HG02798 (cell line): ENCODE measurements around the gene RIPOR3.

Source experiments
- ATAC-seq: cut with Tn5 transposase; IDR thresholded peaks from one replicate; pipeline ENCODE4 v1.9.1; 2021; ENCODE audit warnings: mild to moderate bottlenecking; ENCODE audit not compliant: unreplicated experiment, poor library complexity

RIPOR3 gene

DNA sequence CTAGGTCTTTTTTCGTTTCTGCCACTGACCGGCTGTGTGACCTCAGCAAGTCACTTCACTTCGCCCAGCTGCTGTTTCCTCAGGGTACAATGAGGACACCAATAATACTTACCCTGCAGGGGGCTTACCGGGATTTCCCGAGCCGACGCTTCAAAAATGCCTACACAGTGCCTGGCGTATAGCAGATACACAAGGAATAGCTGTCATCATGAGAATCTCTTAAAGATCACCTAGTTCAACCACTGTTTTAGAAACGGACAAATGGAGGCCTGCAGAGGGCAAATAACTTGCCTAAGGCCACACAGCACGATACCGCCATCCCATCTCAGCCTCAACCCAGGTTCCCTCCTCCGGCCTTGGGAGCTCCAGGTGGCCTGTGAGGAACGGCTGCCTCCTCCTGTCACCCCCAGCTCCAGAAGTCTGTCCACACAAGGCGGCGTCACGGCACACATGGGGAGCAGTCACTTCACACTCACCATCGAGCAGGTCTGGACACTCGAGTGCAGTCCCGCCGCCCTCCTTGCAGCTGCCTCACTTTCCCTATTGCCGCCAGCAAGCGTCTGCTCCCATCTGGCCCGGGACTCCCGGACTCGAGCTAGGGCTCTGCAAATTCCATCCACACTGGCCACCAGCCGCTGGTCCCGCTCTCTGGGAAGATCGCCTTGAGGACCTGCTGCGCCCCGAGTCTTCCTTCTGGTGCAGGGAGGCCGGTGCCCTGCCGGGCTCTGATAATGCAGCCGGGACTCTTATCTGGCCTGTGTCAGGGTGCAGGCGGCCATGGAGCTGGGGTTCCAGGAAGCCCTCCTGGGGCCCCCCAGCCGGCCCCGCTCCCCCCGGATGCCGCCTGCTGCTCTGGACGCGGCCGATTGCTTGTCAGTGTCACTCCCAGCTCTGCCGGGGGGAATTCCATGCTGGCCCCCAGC is at the start of gene RIPOR3:
Gene RIPOR3, minus strand, starts transcription at position 893 of the 923 bp plus-strand sequence. Its CDS starts 414 bp downstream, at position 479.
- ATAC-seq, result no peak

- ATAC-seq, result no peak
Observed at GRCh38 chr20:50737352-50737751, 46.0 kb upstream of the RIPOR3 start.

GRCh38 chr20:50735813-50736212 is 44.5 kb upstream of the RIPOR3 start:
- ATAC-seq, result no peak

- no peak for ATAC-seq
Observed at GRCh38 chr20:50734730-50735679, 43.7 kb upstream of the RIPOR3 start.

- no peak for ATAC-seq
Observed at GRCh38 chr20:50733644-50734349, 42.5 kb upstream of the RIPOR3 start.

- no peak for ATAC-seq
Observed at GRCh38 chr20:50731930-50732690, 40.8 kb upstream of the RIPOR3 start.

DNA sequence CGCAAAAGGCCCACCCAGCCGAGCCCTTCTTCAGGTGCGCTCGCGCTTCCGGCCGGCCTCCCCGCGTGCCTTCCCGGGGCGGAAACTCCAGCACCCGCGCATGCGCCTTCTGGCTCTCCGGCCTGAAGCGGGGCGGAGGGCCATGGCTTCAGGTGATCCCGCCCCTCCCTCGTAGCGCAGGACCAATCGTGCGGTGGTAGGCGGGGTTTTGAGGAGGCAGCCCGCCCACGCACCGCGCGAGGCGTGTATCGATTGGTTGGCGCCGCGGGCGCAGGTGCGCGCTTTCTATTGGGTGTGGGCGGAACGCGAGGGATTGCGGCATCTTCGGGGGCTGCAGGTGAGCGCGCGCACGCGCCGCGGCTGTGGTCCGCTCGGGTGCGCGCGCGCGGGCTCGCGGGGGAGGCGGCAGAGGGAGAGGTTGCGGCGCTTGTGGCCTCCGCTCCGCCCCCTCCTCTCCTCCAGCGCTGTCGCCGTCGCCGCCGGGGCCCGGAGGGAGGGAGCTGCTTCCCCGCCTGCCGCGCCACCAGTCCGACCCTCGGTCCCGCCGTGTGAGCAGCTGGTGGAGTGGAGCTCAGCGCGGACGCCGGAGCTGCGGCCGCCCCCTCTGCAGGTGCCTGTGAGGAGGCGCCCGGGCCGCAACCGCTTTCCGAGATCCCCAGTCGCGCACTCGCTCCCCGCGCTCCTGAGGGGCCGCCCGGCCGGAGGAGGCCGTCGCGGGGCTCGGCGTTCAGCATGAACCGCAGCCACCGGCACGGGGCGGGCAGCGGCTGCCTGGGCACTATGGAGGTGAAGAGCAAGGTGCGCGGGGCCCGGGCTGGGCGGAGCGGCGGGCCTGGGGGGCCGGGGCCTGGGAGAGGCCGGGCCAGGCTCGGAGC is 40.0 kb upstream of the RIPOR3 start, which contains the start of gene PARD6B:
Gene PARD6B, plus strand, starts transcription at position 526 of the 875 bp plus-strand sequence. Its CDS starts 207 bp downstream, at position 733.
- peak; percentile 95 for ATAC-seq

DNA sequence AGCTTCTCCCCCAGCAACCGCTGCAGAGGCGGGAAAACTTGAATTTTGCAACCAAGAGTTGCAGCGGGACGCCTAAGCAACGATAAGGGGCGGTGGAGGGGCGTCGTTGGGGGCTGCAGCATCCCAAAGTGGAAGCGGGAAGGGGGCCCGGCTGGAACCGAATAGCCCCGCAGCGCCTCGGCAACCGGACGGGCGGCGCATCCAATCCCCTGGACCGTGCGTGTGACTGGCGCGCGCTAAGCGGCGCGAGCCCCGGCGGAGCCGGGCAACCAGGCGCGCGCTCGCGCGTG is 39.4 kb upstream of the RIPOR3 start:
- ATAC-seq, result no peak

- no peak for ATAC-seq
Observed at GRCh38 chr20:50729901-50730764, 38.8 kb upstream of the RIPOR3 start.

- no peak for ATAC-seq
Observed at GRCh38 chr20:50728981-50729874, 37.9 kb upstream of the RIPOR3 start.

DNA sequence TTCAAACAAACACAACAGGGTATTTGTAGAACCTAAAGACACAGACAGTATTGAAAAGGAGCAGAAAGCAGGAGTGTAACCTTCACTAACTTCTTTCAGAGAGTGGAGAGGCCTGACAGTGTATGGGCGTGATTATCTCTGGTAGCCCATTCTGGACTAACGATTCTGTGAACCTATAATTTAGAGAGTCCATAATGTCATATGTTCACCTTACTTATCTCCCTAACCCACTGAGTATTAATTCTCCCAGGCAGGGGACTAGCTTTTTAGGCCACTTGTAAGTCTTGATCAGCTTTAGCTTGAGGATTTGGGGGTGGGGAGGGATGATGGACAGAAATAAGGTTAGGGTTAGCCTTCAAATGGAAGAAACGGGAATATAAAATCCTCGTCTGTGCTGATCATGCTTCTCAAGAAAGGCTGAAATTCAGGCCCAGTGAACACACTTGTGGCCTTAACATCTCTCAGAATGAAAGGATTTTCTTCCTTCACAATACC is 37.2 kb upstream of the RIPOR3 start:
- no peak for ATAC-seq

DNA sequence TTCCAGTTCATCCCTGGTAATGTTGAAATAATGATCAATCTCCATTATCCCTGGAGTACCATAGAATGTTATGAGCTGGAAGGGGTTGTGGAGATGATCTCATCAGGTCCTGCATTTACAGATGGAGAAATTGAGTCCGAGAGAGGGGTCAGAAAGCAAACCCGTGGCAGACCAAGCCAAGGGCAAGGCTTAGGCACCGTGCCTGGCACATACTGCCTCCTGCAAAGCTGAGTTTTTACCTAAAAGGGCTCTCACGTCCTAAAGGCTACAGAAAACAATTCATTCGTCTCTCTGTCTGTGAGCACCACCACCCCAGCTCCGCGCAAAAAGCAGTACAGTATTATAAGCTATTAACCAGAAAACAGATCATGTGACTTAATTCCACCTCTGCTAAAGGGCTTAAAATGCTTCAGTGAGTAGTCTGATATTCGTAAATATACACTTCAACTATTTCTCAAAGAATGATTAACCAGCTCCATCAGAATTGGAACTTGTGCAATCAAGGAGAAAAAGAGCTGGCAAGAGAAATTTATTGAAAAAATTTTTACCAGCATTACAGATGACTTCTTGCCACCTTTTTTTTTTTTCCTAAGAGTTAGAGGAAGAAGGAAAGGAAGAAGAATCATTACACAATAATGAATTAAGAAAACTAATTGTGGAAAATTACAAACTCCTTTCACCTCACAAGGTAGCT is 36.6 kb upstream of the RIPOR3 start:
- ATAC-seq, result no peak

DNA sequence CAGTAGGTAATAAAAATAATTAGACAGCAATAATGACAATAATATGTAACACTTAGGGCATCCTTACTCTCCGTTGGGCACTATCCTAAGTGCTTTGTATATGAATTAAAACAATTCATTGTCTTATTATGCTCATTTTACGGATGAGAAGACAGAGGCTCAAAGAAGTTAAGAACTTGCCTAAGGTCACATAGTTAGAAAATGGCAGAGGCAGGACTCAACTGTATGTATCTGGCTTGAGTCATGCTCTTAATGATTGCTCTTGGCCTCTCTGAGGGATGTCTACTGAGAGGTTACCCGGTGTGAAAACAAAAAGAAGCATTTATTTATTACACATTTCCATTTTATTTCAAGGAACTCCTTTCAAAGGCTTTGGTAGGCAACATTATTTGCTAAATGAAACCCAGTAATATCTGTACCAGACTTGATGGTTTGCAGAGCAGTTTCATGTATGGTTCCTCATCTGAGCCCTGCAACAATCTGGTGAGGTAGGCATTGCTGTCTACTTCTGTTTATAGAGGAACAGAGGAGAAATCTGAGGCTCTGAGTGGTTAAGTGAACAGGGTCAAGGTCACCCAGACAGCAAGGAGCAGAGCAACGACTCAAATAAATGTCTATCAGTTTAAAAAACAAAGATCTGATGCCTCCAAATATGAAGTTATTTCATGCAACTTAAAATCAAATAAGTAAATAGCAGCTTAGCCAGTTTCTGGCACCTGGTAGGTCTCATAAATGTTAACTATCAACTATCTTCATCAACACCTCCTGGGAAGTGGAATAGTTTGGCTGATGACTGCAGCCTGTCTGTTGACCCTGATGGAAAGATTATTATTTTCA is 35.8 kb upstream of the RIPOR3 start:
- ATAC-seq, result no peak

DNA sequence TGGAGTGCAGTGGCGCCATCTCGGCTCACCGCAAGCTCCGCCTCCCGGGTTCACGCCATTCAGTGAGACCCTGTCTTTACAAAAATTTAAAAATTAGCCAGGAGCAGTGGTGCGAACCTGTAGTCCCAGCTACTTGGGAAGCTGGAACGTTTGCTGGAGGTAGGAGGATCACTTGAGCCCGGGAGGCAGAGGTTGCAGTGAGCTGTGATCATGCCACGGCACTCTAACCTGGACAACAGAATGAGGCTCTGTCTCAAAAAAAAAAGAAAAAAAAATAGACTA is 34.3 kb upstream of the RIPOR3 start:
- ATAC-seq, result no peak
